Measurements from ENCODE around the gene CALML3.
"Not testable (repeated sequence)": the region's sequence is repeated elsewhere in the genome, so short reads cannot be mapped to it uniquely, and the experiment has no call there.

CALML3 gene

GRCh38 chr10:5524641-5525560, at the start of gene CALML3:
Gene CALML3 (plus strand): TSS chr10:5524961. CDS start chr10:5525086, 125 bp downstream.
- Histone ChIP-seq H3K27ac (ENCODE audit: low read depth, low read length) (no peak within 1 kb of the TSS), H3K9ac (ENCODE audit: low read depth, low read length) (no peak within 1 kb of the TSS)

GRCh38 chr10:5475088-5475487, 49.7 kb upstream of the CALML3 start:
- H3K27ac ChIP-seq (ENCODE audit: low read depth, low read length); H3K36me3 ChIP-seq (ENCODE audit: control insufficient read depth, insufficient read depth, low read length); H3K4me3 ChIP-seq (ENCODE audit: low read depth, low read length); H3K9ac ChIP-seq (ENCODE audit: low read depth, low read length); H3K9me3 ChIP-seq (ENCODE audit: control insufficient read depth, insufficient read depth, low read length); H3K27me3 ChIP-seq (ENCODE audit: control insufficient read depth, insufficient read depth, low read length): not testable (repeated sequence)
- H3K4me1 ChIP-seq (ENCODE audit: control insufficient read depth, insufficient read depth, low read length): peaks cover 15% of the 10 kb centered on the region

More at GRCh38 chr10:5524641-5525560, at the start of gene CALML3:
- Histone ChIP-seq H3K9me3 (ENCODE audit: control insufficient read depth, insufficient read depth, low read length) (no peaks in the 10 kb centered on the region), H3K27me3 (ENCODE audit: control insufficient read depth, insufficient read depth, low read length) (no peaks in the 10 kb centered on the region), H3K4me3 (ENCODE audit: low read depth, low read length) (no peak within 1 kb of the TSS), H3K4me1 (ENCODE audit: control insufficient read depth, insufficient read depth, low read length) (no peaks in the 10 kb centered on the region), H3K36me3 (ENCODE audit: control insufficient read depth, insufficient read depth, low read length) (no peaks in the 10 kb centered on the region)

GRCh38 chr10:5475974-5476807, 48.6 kb upstream of the CALML3 start:
- H3K4me3 ChIP-seq (ENCODE audit: low read depth, low read length); H3K27me3 ChIP-seq (ENCODE audit: control insufficient read depth, insufficient read depth, low read length); H3K36me3 ChIP-seq (ENCODE audit: control insufficient read depth, insufficient read depth, low read length); H3K9ac ChIP-seq (ENCODE audit: low read depth, low read length); H3K9me3 ChIP-seq (ENCODE audit: control insufficient read depth, insufficient read depth, low read length): not testable (repeated sequence)
- Histone ChIP-seq H3K27ac (ENCODE audit: low read depth, low read length) (peak overlapping the region; percentile 59), H3K4me1 (ENCODE audit: control insufficient read depth, insufficient read depth, low read length) (peaks cover 15% of the 10 kb centered on the region)

DNA sequence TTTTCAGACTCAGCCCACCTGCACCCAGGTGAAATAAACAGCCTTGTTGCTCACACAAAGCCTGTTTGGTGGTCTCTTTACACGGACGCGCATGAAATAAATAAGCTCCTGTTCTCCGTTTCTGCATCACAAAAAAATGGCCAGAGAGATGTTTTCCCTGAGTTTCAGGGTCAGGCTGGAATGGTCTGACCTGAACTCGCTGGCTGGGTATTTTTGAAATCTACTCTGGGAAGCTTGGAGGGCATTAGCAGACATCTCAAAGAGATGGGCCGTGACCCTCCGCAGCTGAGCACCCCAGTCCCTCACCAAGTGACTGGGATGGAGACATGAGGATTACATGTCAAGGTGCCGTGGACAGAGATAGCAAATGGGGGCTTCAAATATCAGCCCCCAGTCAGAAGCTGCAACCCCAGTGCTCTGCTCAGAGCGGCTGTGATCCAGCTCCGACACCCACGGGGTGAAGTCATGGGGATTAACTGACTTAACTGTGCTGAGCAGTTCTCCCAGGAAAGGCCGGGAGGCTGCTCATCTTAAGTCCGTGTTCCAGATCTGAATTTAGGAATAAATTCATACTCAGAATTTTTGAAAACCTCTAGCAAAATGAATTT, 47.7 kb upstream of the CALML3 start:
- H3K27ac ChIP-seq (ENCODE audit: low read depth, low read length): peak overlapping the region; percentile 77
- H3K9me3 ChIP-seq (ENCODE audit: control insufficient read depth, insufficient read depth, low read length): no peaks in the 10 kb centered on the region; the same call in 1 of the 2 replicates
- no peaks in the 10 kb centered on the region for H3K27me3 ChIP-seq (ENCODE audit: control insufficient read depth, insufficient read depth, low read length)
- no peaks in the 10 kb centered on the region for H3K36me3 ChIP-seq (ENCODE audit: control insufficient read depth, insufficient read depth, low read length)
- no peak overlapping the region for H3K4me3 ChIP-seq (ENCODE audit: low read depth, low read length)
- peak overlapping the region; percentile 50; the same call in 1 of the 2 replicates for H3K9ac ChIP-seq (ENCODE audit: low read depth, low read length)
- peaks cover 15% of the 10 kb centered on the region for H3K4me1 ChIP-seq (ENCODE audit: control insufficient read depth, insufficient read depth, low read length)

- Histone ChIP-seq H3K27me3 (ENCODE audit: control insufficient read depth, insufficient read depth, low read length) (no peaks in the 10 kb centered on the region), H3K9me3 (ENCODE audit: control insufficient read depth, insufficient read depth, low read length) (no peaks in the 10 kb centered on the region), H3K27ac (ENCODE audit: low read depth, low read length) (no peak overlapping the region), H3K36me3 (ENCODE audit: control insufficient read depth, insufficient read depth, low read length) (no peaks in the 10 kb centered on the region), H3K4me1 (ENCODE audit: control insufficient read depth, insufficient read depth, low read length) (peaks cover 15% of the 10 kb centered on the region), H3K4me3 (ENCODE audit: low read depth, low read length) (no peak overlapping the region), H3K9ac (ENCODE audit: low read depth, low read length) (no peak overlapping the region)
Observed at GRCh38 chr10:5477948-5478693, 46.6 kb upstream of the CALML3 start.

DNA sequence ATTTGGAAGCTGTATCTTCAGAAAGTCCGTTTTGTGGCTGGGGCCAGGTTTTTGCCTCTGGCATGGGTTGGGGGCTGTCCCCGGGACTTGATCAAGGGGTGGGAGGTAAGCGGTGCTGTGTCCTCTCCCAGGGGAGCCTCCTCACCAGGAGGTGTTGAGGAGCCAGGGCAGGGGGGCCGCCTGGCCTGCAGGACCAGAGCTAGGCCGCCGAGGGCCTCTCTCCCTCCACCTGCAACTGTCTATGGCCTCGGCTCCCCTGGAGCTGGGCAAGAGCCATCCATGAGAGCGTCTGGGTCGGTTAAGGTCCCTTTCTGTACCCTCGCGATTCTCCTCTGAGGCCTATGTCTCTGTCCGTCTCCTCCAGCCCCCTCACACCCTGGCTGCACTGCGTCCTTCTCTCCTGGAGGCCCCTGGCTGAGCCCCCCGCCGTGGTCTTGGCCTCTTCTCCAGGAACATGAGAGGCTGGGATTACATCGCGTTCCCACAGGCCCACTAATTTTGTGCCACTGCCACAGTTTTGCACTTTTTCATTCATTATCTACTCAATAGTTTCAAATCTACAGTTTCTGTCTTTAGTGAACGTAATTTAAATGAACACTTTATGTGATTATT, 46.0 kb upstream of the CALML3 start:
- Histone ChIP-seq H3K4me3 (ENCODE audit: low read depth, low read length) (no peak overlapping the region), H3K4me1 (ENCODE audit: control insufficient read depth, insufficient read depth, low read length) (peaks cover 15% of the 10 kb centered on the region), H3K27ac (ENCODE audit: low read depth, low read length) (no peak overlapping the region), H3K9ac (ENCODE audit: low read depth, low read length) (no peak overlapping the region), H3K27me3 (ENCODE audit: control insufficient read depth, insufficient read depth, low read length) (no peaks in the 10 kb centered on the region), H3K9me3 (ENCODE audit: control insufficient read depth, insufficient read depth, low read length) (no peaks in the 10 kb centered on the region), H3K36me3 (ENCODE audit: control insufficient read depth, insufficient read depth, low read length) (no peaks in the 10 kb centered on the region)

DNA sequence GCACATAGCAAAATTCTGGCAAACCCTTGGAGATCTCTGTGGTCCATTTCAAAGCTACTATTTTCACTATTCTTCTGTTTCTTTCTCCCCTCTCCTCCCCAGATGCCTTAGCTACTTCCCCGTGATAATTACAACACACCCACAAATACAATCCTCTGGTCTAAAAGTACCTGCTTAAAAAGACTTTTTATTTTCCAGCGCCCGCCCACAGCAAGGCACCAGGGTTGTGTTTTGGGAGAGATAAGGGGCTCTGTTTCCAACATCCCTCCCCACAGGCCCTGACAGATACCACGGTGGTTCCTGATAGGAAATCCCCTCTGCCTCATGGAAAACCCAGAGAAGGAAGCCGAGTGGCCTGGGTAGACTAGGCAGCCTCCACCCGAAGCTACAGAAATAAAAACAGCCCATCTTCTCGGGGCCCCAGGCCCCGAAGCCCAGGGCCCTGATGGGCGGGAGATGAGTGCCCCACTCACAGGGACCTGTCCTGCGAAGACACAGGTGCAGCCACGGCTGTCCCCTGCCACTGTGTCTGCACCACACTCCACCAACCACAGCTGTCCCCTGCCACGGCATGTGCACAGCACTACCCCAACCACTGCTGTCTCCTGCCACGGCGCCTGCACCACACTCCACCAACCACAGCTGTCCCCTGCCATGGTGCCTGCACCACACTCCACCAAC, 45.1 kb upstream of the CALML3 start:
- Histone ChIP-seq H3K4me3 (ENCODE audit: low read depth, low read length) (no peak overlapping the region), H3K9me3 (ENCODE audit: control insufficient read depth, insufficient read depth, low read length) (no peaks in the 10 kb centered on the region), H3K36me3 (ENCODE audit: control insufficient read depth, insufficient read depth, low read length) (no peaks in the 10 kb centered on the region), H3K4me1 (ENCODE audit: control insufficient read depth, insufficient read depth, low read length) (peaks cover 15% of the 10 kb centered on the region), H3K27me3 (ENCODE audit: control insufficient read depth, insufficient read depth, low read length) (no peaks in the 10 kb centered on the region), H3K27ac (ENCODE audit: low read depth, low read length) (no peak overlapping the region), H3K9ac (ENCODE audit: low read depth, low read length) (no peak overlapping the region)

GRCh38 chr10:5480162-5480941, 44.4 kb upstream of the CALML3 start:
- H3K4me3 ChIP-seq (ENCODE audit: low read depth, low read length): no peak overlapping the region
- H3K9me3 ChIP-seq (ENCODE audit: control insufficient read depth, insufficient read depth, low read length): no peaks in the 10 kb centered on the region
- no peak overlapping the region for H3K27ac ChIP-seq (ENCODE audit: low read depth, low read length)
- H3K27me3 ChIP-seq (ENCODE audit: control insufficient read depth, insufficient read depth, low read length): no peaks in the 10 kb centered on the region
- H3K9ac ChIP-seq (ENCODE audit: low read depth, low read length): no peak overlapping the region
- peaks cover 15% of the 10 kb centered on the region for H3K4me1 ChIP-seq (ENCODE audit: control insufficient read depth, insufficient read depth, low read length)
- no peaks in the 10 kb centered on the region for H3K36me3 ChIP-seq (ENCODE audit: control insufficient read depth, insufficient read depth, low read length)

DNA sequence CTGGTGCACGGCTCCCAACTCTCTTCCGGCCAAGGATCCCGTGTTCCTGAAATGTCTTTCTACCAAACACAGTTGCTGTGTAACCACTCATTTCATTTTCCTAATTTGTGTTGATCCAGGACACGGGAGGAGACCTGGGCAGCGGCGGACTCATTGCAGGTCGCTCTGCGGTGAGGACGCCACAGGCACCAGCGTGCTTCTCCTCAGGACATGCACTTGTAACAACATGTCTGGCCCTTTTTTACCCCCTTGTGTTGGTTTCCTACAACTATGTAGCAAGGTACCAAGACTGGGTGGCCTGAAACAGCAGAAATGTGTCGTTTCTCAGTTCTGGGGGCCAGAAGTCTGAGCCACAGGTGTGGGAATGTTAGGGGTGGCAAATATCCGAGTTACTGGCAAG, 43.6 kb upstream of the CALML3 start:
- Histone ChIP-seq H3K9ac (ENCODE audit: low read depth, low read length) (no peak overlapping the region), H3K27me3 (ENCODE audit: control insufficient read depth, insufficient read depth, low read length) (no peaks in the 10 kb centered on the region), H3K36me3 (ENCODE audit: control insufficient read depth, insufficient read depth, low read length) (no peaks in the 10 kb centered on the region), H3K4me3 (ENCODE audit: low read depth, low read length) (no peak overlapping the region), H3K9me3 (ENCODE audit: control insufficient read depth, insufficient read depth, low read length) (no peaks in the 10 kb centered on the region), H3K27ac (ENCODE audit: low read depth, low read length) (no peak overlapping the region), H3K4me1 (ENCODE audit: control insufficient read depth, insufficient read depth, low read length) (peaks cover 13% of the 10 kb centered on the region)
